GM12874 (cell line): ENCODE data around the gene MYCBP2.

Source experiments
- CTCF ChIP-seq: IDR thresholded peaks from 2 replicates; pipeline ENCODE4 v1.5.1; 2011; ENCODE audit warnings: low read depth, mild to moderate bottlenecking, control low read depth, low read length, moderate library complexity; ENCODE audit not compliant: insufficient read depth

The MYCBP2 gene

GRCh38 chr13:77312311-77312710, 14.6 kb downstream of the MYCBP2 start:
- TF ChIP-seq CTCF, result no peak

- TF ChIP-seq CTCF, result no peak
These were observed 16.2 kb downstream of the MYCBP2 start for GRCh38 chr13:77310579-77311279.

GRCh38 chr13:77310161-77310560, 16.7 kb downstream of the MYCBP2 start:
- TF ChIP-seq CTCF, result no peak

GRCh38 chr13:77309254-77309653, 17.6 kb downstream of the MYCBP2 start:
- no peak for TF ChIP-seq CTCF

GRCh38 chr13:77306458-77306857, 20.4 kb downstream of the MYCBP2 start:
- no peak for TF ChIP-seq CTCF

- no peak for TF ChIP-seq CTCF
These were observed 21.6 kb downstream of the MYCBP2 start for GRCh38 chr13:77305266-77305665.

GRCh38 chr13:77300176-77301037, 26.5 kb downstream of the MYCBP2 start:
- no peak for TF ChIP-seq CTCF
